Activated CD4-positive, CD25-positive, alpha-beta regulatory T cell treated with anti-CD3 and anti-CD28 coated beads, Interleukin-2, amount 50 U/mL, for 72 hours (primary cell): ENCODE data around the gene SETD1B.

Source experiments
- DNase-seq: peaks from one replicate; pipeline ENCODE4 v3.0.0; 2021

Gene SETD1B

DNA sequence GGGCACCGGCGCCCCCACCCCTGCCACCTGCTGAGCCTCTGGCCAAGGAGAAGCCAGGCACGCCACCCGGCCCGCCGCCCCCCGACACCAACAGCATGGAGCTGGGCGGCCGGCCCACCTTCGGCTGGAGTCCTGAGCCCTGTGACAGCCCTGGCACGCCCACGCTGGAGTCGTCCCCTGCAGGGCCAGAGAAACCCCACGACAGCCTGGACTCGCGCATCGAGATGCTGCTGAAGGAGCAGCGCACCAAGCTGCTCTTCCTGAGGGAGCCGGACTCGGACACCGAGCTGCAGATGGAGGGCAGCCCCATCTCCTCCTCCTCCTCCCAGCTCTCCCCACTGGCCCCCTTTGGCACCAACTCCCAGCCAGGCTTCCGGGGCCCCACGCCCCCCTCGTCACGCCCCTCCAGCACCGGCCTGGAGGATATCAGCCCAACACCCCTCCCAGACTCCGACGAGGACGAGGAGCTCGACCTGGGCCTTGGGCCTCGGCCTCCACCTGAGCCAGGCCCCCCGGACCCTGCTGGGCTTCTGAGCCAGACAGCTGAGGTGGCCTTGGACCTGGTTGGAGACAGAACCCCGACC, 6.5 kb downstream of the SETD1B start:
- DNase-seq: no peak

DNA sequence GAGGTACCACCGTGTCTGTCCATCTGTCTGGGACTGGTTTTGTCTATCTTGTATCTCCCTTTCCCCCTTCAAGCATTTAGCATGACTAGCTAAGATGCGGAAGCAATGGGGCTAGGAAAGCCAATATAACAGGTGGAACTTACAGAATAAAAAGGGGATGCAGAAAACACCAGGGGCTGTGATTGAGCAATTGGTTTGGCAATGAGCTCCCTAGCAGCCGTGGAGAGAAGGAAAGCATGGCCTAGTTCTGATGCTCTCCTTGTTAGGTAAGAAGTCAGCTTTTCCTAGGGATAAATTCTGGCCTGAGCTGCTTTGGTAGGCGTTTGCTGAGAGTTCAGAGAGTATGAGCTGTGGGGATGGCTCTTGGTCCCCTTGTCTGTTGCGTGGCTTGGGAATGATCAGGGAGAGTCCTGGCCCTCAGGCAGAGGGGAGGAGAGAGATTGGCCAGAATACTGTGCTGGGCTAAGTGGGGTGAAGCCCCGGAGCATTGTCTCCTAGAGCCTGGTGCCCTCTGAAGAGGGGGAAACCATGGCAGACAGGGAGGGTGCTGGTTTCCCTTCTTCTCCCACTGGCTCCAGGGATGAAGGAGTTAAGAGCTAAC, 7.1 kb downstream of the SETD1B start:
- no peak for DNase-seq

GRCh38 chr12:121811434-121812319, 7.9 kb downstream of the SETD1B start:
- peak; percentile 84 for DNase-seq

GRCh38 chr12:121812320-121812871, 8.6 kb downstream of the SETD1B start:
- peak; percentile 68 for DNase-seq

- DNase-seq: no peak
These were observed 9.4 kb downstream of the SETD1B start for GRCh38 chr12:121812921-121813896.

DNA sequence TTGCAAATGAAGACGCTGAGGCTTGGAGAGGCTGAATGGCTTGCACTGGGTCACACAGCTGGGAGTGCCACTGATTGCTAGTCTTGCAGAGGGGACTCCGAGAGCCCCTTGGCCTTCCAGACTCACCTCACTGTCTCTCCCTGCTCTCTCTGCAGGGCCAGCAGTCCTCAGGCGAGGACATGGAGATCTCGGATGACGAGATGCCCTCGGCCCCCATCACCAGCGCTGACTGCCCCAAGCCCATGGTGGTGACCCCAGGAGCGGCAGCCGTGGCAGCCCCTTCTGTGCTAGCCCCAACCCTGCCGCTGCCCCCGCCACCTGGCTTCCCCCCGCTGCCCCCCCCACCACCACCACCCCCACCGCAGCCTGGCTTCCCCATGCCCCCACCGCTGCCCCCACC, 10.1 kb downstream of the SETD1B start:
- DNase-seq: no peak

DNA sequence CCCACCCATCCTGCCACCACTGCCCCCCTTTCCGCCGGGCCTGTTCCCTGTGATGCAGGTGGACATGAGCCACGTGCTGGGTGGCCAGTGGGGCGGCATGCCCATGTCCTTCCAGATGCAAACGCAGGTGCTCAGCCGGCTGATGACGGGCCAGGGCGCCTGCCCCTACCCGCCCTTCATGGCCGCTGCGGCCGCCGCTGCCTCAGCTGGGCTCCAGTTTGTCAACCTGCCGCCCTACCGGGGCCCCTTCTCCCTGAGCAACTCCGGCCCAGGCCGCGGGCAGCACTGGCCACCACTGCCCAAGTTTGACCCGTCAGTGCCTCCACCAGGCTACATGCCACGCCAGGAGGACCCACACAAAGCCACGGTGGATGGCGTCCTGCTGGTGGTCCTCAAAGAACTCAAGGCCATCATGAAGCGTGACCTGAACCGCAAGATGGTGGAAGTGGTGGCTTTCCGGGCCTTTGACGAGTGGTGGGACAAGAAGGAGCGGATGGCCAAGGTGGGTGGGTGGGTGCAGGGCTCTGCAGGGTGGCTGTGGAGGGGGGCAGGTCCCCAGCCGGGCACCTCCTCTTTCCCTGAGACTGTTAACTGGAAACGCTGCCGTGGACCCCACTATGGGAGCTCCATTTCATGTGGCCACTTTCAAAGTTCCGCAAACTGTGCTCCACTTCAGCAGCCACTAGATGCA, 10.8 kb downstream of the SETD1B start:
- DNase-seq: no peak

DNA sequence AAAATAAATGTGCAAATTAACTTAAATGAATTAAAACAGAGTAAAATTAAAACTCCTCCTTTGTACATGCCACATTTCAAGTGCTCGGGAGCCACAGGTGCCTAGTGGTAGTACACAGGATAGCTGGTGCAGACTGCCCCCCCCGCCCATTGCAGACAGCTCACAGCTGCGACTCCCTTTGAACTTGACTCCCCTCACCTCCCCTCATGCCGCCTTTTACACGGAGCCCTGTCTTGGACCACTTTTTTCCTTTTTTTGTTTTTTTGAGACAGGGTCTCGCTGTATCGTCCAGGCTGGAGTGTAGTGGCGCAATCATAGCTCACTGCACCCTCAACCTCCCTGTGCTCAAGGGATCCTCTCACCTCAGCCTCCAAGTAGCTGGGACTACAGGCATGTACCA, 11.5 kb downstream of the SETD1B start:
- no peak for DNase-seq

DNA sequence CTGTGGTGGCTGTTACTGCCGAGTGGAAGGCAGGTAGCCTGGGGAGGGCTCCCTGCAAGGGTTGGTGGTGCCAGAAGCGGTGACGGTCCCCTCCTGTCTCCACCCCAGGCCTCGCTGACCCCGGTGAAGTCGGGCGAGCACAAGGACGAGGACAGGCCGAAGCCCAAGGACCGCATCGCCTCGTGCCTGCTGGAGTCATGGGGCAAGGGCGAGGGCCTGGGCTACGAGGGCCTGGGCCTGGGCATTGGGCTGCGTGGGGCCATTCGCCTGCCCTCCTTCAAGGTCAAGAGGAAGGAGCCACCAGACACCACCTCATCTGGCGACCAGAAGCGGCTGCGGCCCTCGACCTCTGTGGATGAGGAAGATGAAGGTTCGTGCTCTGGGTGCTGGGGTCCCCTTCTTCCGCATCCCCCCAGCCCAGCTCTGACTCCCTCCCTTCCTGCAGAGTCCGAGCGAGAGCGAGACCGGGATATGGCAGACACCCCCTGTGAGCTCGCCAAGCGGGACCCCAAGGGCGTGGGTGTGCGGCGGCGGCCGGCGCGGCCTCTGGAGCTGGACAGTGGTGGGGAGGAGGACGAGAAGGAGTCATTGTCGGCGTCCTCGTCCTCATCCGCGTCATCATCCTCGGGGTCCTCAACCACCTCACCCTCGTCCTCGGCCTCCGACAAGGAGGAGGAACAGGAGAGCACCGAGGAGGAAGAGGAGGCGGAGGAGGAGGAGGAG, 13.3 kb downstream of the SETD1B start:
- DNase-seq: no peak

DNA sequence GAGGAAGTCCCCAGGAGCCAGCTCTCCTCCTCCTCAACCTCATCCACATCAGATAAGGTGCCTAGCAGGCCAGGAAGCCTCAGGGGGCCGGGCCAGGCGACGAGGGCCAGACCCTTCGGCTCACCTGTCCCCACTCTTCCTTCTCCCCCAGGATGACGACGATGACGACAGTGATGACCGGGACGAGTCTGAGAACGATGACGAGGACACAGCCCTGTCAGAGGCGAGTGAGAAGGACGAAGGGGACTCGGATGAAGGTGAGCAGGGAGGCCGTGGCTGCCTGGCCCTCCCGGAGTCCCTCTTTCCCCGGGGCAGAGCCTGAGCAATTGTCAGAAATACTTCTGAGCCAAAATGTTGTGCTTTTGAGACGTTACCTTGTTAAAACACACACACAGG, 13.8 kb downstream of the SETD1B start:
- DNase-seq: no peak

- no peak for DNase-seq
These were observed 15.6 kb downstream of the SETD1B start for GRCh38 chr12:121819212-121819949.

DNA sequence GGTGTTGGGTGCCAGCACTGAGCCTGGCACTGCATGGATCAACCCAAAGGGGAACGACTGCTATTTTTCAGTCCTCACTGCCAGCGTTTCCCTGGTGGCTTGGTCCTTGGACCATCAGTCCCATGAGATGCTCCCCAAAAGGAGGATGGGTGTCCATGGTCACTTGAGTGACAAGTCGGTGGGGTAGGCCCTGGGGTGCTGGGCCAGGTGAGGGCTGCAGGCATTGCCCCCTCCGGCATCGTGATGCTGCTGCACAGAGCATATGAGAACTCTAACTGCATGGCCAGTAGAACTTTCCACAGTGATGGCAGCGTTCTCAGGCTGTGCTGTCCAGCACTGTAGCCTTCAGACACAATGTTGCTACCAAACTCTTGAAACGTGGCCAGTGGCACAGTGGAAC, 16.2 kb downstream of the SETD1B start:
- DNase-seq: no peak

GRCh38 chr12:121822393-121823100, 18.7 kb downstream of the SETD1B start:
- DNase-seq: no peak

DNA sequence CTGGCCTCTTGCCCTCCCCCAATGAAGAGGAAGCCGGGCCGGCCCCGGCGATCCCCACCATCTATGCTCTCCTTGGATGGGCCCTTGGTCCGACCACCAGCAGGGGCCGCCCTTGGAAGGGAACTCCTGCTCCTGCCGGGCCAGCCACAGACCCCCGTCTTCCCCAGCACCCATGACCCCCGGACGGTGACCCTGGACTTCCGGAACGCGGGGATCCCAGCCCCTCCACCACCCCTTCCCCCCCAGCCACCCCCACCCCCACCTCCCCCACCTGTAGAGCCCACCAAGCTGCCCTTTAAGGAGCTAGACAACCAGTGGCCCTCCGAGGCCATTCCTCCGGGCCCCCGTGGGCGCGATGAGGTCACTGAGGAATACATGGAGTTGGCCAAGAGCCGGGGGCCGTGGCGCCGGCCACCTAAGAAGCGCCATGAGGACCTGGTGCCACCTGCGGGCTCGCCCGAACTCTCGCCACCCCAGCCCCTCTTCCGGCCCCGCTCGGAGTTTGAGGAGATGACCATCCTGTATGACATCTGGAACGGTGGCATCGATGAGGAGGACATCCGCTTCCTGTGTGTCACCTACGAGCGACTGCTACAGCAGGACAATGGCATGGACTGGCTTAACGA, 19.4 kb downstream of the SETD1B start:
- no peak for DNase-seq

GRCh38 chr12:121823727-121824115, 19.9 kb downstream of the SETD1B start:
- no peak for DNase-seq

DNA sequence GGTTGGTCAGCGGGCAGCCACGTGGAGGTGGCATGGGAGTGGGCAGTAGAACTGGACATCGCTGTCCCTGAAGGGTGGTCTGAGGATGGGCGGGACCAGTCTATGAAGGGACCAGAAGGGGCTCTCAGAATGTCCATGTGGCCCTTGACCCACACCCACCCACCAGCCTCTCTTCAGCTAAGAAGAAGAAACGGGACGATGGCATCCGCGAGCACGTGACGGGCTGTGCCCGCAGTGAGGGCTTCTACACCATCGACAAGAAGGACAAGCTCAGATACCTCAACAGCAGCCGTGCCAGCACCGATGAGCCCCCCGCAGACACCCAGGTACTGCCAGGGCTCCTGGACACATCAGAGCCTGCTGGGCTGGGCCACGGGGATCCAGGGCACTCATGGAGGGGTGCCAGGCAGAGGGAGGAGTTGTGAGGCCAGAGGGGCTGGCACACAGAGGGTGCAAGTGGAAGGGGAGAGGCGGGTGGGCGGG, 21.3 kb downstream of the SETD1B start:
- no peak for DNase-seq

DNA sequence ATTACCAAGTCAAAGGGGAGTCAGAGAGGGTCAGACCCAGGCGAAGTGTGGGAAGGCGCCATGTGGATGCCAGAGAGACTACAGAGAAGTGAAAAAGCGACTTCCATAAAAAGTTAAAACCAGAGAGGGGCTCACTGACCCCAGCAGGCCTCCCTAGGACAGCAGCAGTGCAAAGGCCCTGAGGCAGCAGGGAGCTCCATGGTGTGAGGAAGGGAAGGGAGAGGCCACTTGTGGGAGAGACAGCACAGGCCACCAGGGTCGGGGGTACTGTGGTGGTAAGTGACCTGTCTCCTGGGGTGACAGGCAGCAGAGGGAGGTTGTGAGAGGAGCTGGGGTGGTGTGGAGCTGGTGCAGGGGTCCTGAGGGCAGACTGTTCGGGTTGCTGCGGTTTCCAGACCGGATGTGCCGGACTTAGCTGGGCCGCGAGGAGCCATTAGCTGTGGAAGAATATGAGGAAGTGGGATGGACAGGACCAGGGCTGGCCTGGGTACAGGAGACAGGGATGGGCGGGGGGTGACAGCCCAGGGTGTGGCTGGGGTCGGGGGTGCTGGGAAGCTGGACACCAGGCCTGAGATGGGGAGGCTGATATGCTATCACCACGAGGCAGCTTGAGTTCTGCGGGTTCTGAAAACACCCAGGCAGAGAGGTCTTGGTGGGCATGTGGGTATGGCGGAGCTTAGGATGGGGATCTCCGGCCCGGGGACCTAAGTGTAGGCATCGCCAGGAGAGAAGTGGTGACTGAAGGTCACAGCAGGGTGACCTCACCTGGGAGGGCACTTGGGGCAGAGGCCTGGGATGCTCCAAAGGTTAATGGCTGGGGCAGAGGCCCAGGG, 22.7 kb downstream of the SETD1B start:
- DNase-seq: no peak
